Loucy (cell line): Measurements from ENCODE around the gene KLHL30.

Source experiments
- H2AFZ ChIP-seq: fragments of 200-600 bp; sonication (generic); 2 replicates; pipeline ENCODE4 v1.6.0; 2016; ENCODE audit warnings: antibody characterized with exemption, mild to moderate bottlenecking, low read length, moderate library complexity
- H3F3A ChIP-seq: fragments of 200-600 bp; 2 replicates; pipeline ENCODE4 v1.6.0; 2016; ENCODE audit warnings: antibody characterized with exemption, low read depth, mild to moderate bottlenecking
- H3K27me3 ChIP-seq: fragments of 200-600 bp; sonication (generic); 2 replicates; pipeline ENCODE4 v1.6.1; 2014; ENCODE audit warnings: low read length, mild to moderate bottlenecking; ENCODE audit not compliant: insufficient read depth, poor library complexity, severe bottlenecking
- H3K36me3 ChIP-seq: fragments of 200-600 bp; sonication (generic); 2 replicates; pipeline ENCODE4 v1.6.1; 2016; ENCODE audit warnings: low read length; ENCODE audit not compliant: insufficient read depth
- H3K4me1 ChIP-seq: fragments of 200-600 bp; sonication (generic); 2 replicates; pipeline ENCODE4 v1.5.1; 2014; ENCODE audit warnings: low read length, mild to moderate bottlenecking; ENCODE audit not compliant: insufficient read depth, poor library complexity, severe bottlenecking
- H3K4me2 ChIP-seq: fragments of 200-600 bp; sonication (generic); 2 replicates; pipeline ENCODE4 v1.6.0; 2014; ENCODE audit warnings: antibody characterized with exemption, low read length, low read depth, mild to moderate bottlenecking; ENCODE audit not compliant: poor library complexity, severe bottlenecking
- H3K4me3 ChIP-seq: fragments of 200-600 bp; sonication (generic); 2 replicates; pipeline ENCODE4 v1.5.1; 2014; ENCODE audit warnings: low read length, mild to moderate bottlenecking, mixed read lengths; ENCODE audit not compliant: poor library complexity, severe bottlenecking
- H3K79me2 ChIP-seq: fragments of 200-600 bp; sonication (generic); 2 replicates; pipeline ENCODE4 v1.6.1; 2014; ENCODE audit warnings: low read length; ENCODE audit not compliant: insufficient read depth
- H3K9ac ChIP-seq: fragments of 200-600 bp; sonication (generic); 2 replicates; pipeline ENCODE4 v1.6.0; 2014; ENCODE audit warnings: mild to moderate bottlenecking, low read depth, low read length, moderate library complexity; ENCODE audit not compliant: poor library complexity, severe bottlenecking
- H3K9me2 ChIP-seq: fragments of 200-600 bp; sonication (generic); replicated peaks from 2 replicates; pipeline ENCODE4 v1.6.1; 2016; ENCODE audit warnings: low read depth, low read length, mixed read lengths
- H3K9me3 ChIP-seq: fragments of 200-600 bp; sonication (generic); 2 replicates; pipeline ENCODE4 v1.6.1; 2014; ENCODE audit warnings: mild to moderate bottlenecking, antibody characterized with exemption, low read length, low read depth; ENCODE audit not compliant: insufficient read depth
- H4K20me1 ChIP-seq: fragments of 200-600 bp; sonication (generic); 2 replicates; pipeline ENCODE4 v1.6.0; 2014; ENCODE audit warnings: antibody characterized with exemption, low read length, mild to moderate bottlenecking; ENCODE audit not compliant: insufficient read depth, poor library complexity, severe bottlenecking
- CTCF ChIP-seq: fragments of 200-600 bp; sonication (generic); conservative IDR thresholded peaks from 2 replicates; pipeline ENCODE4 v1.5.1; 2014; ENCODE audit warnings: mild to moderate bottlenecking, antibody characterized with exemption, low read length
- EZH2phosphoT487 ChIP-seq: fragments of 200-600 bp; IDR thresholded peaks from 2 replicates; pipeline ENCODE4 v1.6.1; 2018; ENCODE audit warnings: antibody characterized with exemption, mild to moderate bottlenecking, moderate library complexity, borderline replicate concordance

The KLHL30 gene

GRCh38 chr2:238155051-238155760 lies 16.7 kb downstream of the KLHL30 start:
- H3K79me2 ChIP-seq = no peaks in the 10 kb centered on the region
- peaks cover 9% of the 10 kb centered on the region for H3K4me1 ChIP-seq
- H3K9me2 ChIP-seq = no peaks in the 10 kb centered on the region
- no peak overlapping the region for H2AFZ ChIP-seq
- no peaks in the 10 kb centered on the region for H3F3A ChIP-seq
- TF ChIP-seq EZH2phosphoT487 (no peak), CTCF (no peak)
- no peak overlapping the region for H3K4me2 ChIP-seq
- no peak overlapping the region for H3K9ac ChIP-seq
- H3K4me3 ChIP-seq = no peak overlapping the region
- H3K27me3 ChIP-seq = no peaks in the 10 kb centered on the region
- H4K20me1 ChIP-seq = no peaks in the 10 kb centered on the region
- H3K9me3 ChIP-seq = no peaks in the 10 kb centered on the region
- no peaks in the 10 kb centered on the region for H3K36me3 ChIP-seq

- TF ChIP-seq CTCF = no peak
- no peak for TF ChIP-seq EZH2phosphoT487
- no peaks in the 10 kb centered on the region for H3K9me3 ChIP-seq
- H3F3A ChIP-seq = no peaks in the 10 kb centered on the region
- no peaks in the 10 kb centered on the region for H4K20me1 ChIP-seq
- no peaks in the 10 kb centered on the region for H3K36me3 ChIP-seq
- H3K4me3 ChIP-seq = no peak overlapping the region
- no peak overlapping the region for H3K4me2 ChIP-seq
- H3K9ac ChIP-seq = no peak overlapping the region
- H3K27me3 ChIP-seq = no peaks in the 10 kb centered on the region
- no peaks in the 10 kb centered on the region for H3K79me2 ChIP-seq
- no peaks in the 10 kb centered on the region for H3K9me2 ChIP-seq
- no peak overlapping the region for H2AFZ ChIP-seq
- peaks cover 14% of the 10 kb centered on the region for H3K4me1 ChIP-seq
These were observed 17.6 kb downstream of the KLHL30 start for GRCh38 chr2:238155761-238156694.

GRCh38 chr2:238157506-238158017 lies 19.1 kb downstream of the KLHL30 start:
- H3K4me2 ChIP-seq = no peak overlapping the region

More at GRCh38 chr2:238157506-238158017, 19.1 kb downstream of the KLHL30 start:
- Histone ChIP-seq H3K27me3 (no peaks in the 10 kb centered on the region), H3F3A (no peaks in the 10 kb centered on the region), H3K9ac (no peak overlapping the region), H3K9me2 (no peaks in the 10 kb centered on the region), H3K4me3 (no peak overlapping the region), H3K9me3 (no peaks in the 10 kb centered on the region), H4K20me1 (no peaks in the 10 kb centered on the region), H3K79me2 (no peaks in the 10 kb centered on the region), H3K4me1 (peaks cover 14% of the 10 kb centered on the region), H3K36me3 (no peaks in the 10 kb centered on the region), H2AFZ (no peak overlapping the region)
- no peak for TF ChIP-seq CTCF
- no peak for TF ChIP-seq EZH2phosphoT487
